ENCODE data around the gene EEF1A1.
"Not testable (repeated sequence)": the region's sequence is repeated elsewhere in the genome, so short reads cannot be mapped to it uniquely, and the experiment has no call there.

EEF1A1 gene

DNA sequence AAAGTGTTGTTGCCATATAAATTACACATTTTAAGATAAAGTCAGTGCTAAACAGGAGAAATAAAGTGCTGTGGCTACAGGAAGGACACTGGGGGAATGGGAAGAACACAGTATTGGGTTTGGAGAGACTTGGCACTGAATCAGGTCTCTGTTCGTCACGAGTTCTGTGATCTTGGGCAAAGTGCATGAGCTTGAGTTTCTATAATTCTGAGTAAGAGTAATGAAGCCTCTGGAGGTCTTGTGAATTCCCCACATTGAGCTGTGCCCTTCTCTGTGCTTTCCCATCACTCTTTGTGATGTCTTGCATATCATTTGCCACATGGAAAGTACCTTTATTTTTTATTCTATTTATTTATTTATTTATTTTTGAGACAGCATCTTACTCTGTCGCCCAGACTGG is 16.8 kb upstream of the EEF1A1 start:
- no peak for DNase-seq

DNA sequence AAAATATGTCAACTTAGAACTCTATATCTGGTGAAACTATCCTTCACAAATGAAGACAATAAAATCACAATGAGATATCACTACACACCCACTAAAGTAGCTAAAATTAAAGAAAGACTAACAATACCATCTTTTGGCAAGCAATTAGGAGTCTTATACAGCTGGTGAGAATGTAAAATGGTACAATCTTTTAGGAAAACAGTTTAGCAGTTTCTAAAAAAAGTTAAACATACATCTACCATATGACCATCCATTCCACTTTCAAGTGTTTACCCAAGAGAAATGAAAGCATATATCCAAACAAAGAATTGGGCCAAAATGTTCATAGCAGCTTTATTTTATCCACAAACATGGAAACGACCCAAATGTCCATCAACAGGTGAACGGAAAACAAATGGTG is 13.8 kb upstream of the EEF1A1 start:
- no peak for DNase-seq

DNA sequence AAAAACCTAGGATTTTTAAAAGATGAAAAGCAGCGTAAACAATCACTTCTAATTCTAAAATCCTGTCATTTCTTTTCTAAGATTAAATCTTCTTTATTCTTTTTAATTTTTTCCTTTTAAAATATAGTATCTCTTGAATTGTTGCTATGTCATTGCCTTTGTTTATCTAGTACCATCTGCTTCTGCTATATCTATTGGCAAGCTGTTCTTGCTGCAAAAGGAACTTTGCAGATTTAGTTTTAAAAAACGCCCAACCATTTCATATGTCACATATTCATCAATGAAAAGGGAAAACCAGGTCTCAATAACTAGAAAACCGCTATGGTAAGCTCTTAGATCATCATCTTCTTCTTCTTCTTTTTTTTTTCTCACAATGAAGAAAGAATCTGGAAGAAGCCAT is 11.5 kb upstream of the EEF1A1 start:
- no peak for DNase-seq

DNA sequence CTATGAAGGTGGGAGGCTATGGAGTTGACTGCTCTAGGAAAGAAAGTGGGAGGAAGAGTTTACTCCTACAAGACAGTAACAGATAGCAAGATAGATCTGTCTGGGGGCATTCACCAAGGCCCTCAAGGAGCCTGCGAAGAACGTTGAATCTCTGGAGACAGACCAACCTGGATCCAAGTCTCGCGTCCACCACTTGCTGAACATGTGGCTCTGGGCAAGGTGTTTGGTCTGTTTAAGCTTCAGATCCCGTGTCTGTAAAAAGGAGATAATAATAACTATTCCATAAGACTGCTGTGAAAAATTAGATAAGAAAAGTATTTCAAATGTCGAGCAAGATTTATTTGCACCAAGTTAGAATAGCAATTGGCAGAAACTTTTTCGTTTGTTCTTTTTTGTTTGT is 8.1 kb upstream of the EEF1A1 start:
- no peak for DNase-seq

DNA sequence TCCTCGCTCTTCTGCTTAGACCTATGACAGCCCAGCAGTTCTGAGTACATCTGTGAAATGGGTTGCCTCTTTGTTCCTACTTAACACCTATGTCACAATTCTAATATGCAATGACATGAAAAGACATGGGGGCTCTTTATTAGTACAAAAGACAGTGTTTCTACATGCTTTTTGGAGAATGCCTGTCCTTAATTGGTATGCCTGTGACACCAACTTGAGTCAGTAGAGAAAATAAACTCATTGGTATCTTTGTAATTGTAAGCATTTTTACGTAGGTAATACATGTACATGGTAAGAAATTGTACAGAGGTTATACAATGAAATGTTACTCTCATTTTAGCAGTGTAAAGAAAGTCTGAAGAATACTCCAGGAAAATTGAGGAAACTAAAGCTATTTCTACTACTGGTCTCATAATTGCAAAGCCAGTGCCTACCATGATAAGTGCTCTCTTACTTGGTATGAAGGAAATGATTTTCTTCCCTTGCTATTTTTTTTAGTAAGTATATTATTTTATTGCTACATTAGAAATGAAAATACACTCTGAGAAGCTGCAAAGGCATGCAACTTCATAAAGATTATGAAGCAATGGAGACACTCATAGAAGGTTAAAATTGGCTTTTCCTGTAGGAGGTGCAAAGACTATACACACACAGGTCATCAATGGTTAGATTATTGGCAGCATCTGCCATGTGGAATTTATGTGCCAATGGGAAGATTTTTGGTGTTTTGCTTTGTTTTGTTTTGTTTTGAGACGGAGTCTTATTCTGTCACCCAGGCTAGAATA is 4.9 kb upstream of the EEF1A1 start:
- DNase-seq, result no peak

DNA sequence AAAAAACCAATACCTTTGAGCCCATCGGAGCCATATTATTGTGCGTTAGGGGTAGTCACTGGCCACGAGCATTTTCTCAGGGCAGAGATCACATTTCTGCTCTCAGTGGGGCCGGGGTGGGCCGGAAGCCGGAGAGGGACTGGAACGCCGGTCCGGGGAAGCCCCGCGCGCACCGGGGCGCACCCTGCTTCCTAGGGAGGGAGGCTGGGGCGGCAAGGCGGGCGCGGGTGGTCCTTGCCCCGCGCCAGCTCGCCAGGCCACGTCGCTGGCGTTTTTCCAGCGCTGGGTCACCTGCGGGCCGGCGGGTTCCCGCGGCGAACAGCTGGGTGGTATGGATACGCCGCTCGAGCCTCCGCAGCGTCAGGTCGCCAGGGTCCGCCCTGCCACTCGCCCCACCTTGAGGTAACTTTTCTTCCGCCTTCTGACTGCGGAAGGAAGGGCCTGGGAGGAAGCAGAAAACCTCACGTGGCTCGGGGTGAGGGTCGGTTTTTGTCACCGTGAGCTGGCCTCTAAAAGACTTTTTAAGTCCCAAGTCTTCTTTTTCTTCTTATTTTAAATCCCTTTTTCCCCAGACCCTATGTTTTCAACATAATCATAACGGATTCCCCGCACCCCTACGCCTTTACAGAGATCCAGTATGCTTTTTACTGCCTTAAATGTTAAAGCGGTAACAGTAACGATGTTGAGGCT is 2.7 kb upstream of the EEF1A1 start:
- no peak for DNase-seq

DNA sequence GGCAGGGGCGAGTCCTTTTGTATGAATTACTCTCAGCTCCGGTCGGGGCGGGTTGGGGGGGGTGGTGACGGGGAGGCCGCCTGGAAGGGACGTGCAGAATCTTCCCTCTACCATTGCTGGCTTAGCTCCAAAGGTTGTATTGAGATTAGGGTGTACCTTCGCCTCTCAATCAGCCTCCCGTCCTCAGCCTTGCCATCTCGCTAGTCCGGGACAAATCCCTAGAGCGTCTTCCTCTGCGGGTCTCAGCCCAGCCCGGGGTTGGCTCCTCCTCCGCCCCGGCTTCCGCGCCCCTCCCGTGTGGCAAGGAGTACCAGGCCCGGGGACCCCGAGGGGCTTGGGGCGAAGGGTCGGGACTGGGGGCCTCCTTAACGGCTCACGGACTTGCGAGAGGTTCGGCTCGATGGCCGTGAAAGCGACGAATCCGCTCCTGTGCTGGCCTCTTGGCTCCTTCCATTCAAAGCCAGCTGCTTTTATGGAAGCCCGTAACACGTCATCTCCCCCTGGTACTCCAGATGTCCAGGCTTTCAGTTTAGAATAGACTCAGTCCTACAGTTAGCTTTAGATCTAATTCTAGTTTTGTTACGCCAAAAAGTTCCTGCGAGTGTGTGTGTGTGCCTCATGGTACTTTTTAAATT is 636 bp upstream of the EEF1A1 start:
- DNase-seq, result peak; percentile 77

DNA sequence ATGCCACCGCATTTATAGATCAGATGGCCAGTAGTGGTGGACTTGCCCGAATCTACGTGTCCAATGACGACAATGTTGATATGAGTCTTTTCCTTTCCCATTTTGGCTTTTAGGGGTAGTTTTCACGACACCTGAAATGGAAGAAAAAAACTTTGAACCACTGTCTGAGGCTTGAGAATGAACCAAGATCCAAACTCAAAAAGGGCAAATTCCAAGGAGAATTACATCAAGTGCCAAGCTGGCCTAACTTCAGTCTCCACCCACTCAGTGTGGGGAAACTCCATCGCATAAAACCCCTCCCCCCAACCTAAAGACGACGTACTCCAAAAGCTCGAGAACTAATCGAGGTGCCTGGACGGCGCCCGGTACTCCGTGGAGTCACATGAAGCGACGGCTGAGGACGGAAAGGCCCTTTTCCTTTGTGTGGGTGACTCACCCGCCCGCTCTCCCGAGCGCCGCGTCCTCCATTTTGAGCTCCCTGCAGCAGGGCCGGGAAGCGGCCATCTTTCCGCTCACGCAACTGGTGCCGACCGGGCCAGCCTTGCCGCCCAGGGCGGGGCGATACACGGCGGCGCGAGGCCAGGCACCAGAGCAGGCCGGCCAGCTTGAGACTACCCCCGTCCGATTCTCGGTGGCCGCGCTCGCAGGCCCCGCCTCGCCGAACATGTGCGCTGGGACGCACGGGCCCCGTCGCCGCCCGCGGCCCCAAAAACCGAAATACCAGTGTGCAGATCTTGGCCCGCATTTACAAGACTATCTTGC is 725 bp downstream of the EEF1A1 start:
- peak; percentile 75 for DNase-seq

DNA sequence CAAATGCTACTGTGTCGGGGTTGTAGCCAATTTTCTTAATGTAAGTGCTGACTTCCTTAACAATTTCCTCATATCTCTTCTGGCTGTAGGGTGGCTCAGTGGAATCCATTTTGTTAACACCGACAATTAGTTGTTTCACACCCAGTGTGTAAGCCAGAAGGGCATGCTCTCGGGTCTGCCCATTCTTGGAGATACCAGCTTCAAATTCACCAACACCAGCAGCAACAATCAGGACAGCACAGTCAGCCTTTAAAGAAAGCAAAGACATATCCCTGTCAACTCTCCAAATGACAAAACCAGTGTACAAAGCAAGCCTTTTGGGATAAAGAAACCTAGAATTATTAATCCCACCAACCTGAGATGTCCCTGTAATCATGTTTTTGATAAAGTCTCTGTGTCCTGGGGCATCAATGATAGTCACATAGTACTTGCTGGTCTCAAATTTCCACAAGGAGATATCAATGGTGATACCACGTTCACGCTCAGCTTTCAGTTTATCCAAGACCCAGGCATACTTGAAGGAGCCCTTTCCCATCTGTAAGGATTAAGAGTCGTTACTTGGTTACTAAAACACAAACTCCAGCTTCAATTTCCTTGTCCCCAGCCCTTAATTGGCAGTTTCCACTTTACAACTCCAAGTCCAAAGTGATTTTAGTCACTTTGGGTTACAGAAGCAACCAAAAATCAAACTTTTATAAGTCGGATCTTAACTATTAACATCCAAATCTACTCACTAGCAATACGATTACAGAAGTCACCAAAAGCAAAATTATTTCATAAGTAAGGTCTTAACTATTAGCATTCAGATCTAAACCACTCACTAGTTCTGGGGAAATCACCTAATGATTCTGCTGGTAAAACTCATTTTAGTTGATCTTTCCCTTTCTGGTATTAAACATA is 1.6 kb downstream of the EEF1A1 start:
- DNase-seq, result not testable (repeated sequence)

DNA sequence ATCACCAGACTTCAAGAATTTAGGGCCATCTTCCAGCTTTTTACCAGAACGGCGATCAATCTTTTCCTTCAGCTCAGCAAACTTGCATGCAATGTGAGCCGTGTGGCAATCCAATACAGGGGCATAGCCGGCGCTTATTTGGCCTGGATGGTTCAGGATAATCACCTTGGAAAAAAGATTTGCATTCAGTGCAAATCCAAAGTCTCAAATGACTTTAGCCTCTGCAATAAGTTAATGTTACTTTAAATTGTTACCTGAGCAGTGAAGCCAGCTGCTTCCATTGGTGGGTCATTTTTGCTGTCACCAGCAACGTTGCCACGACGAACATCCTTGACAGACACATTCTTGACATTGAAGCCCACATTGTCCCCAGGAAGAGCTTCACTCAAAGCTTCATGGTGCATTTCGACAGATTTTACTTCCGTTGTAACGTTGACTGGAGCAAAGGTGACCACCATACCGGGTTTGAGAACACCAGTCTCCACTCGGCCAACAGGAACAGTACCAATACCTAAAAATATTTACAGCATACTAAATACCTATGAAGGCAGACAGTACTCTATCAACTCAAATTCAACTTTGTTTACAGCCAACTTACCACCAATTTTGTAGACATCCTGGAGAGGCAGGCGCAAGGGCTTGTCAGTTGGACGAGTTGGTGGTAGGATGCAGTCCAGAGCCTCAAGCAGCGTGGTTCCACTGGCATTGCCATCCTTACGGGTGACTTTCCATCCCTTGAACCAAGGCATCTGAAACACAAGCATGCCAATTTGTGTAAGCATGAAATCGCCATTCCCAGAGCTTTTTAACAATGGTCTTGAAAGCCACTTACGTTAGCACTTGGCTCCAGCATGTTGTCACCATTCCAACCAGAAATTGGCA is 2.5 kb downstream of the EEF1A1 start:
- not testable (repeated sequence) for DNase-seq

DNA sequence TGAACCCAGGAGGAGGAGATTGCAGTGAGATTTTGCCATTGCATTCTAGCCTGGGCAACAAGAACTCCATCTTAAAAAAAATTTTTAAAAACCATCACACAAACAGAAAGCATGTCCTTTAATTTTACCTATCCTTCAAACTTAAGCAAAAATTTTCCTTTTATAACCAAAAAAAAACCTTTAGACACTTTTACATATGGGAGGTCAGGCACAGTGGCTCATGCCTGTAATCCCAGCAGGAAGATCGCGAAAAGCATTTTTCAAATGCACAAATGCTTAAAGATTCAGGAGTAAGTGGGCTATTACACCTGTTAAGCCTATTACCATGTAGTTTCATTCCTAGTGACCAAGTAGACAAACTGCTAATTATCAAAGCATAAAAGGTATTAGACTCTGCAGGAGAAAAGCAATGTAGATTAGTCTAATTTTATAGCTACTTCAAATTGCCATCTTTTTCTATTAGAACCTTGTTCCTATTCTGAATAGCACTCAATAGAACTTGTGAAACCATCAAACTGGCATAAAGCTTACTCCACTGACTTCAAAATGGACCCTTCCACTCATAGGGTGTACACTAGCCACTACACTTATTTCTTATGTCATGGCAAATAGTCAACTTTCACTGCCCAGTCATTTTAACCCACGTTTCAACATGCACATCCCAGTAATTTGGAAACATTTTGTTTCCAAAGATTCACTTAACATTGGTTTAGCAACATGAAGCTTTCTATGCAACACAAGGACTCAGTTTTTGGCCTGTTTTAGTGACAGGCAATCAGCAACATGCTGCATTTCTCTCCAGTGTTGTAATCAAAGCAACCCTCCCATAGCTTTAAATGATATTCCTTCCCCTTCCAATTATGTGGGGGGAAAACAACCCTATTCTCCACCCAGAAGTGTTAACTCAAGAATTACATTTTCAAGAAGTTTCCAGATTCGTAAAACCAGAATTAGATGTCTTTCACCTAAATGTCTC is 4.0 kb downstream of the EEF1A1 start:
- no peak for DNase-seq

DNA sequence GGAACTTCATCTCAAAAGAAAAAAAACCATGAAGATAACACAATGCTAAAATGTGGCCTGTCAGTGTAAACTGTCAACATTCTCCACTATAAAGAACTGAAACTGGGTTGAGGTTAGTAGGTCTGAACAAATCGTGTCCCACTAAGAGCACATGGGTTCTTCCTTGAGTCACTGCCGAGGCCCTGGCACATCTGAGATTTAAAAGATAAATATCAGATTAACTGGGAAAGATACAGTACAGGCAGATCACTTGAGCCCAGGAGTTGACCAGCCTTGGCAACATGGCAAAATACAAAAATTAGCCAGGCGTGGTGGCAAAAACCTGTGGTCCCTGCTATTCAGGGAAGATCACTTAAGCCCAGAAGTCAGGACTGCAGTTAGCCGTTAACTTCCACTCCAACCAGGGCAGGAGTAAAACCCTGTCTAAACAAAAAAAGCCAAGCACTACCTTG is 5.6 kb downstream of the EEF1A1 start:
- DNase-seq, result no peak

DNA sequence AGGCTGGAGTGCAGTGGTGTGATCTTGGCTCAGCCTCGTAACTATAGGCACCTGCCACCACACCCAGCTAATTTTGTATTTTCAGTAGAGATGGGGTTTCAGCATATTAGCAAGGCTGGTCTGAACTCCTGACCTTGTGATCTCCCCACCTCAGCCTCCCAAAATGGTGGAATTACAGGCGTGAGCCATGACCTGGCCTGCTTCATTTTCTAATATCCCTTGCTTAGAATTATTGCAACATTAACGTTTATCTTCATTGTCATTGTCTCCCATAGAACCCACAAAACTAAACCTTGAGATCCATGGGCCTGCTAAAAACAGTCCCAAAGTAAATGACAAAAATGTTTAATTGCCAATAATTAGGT is 6.1 kb downstream of the EEF1A1 start:
- DNase-seq, result no peak

DNA sequence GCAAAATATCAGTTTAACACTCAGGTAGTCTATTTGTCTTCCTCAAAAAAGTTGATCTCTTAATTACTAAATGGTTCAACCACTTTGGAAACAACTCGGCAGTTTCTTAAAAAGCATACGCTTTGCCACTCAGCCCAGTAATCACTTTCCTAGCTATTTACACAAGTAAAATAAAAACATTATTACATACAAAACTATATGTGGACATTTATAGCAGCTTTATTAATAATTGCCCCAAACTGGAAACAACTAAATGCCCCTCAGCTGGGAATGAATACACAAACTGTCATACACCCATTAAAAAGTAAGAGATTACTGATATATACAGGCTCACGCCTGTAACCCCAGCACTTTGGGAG is 7.4 kb downstream of the EEF1A1 start:
- DNase-seq, result no peak

DNA sequence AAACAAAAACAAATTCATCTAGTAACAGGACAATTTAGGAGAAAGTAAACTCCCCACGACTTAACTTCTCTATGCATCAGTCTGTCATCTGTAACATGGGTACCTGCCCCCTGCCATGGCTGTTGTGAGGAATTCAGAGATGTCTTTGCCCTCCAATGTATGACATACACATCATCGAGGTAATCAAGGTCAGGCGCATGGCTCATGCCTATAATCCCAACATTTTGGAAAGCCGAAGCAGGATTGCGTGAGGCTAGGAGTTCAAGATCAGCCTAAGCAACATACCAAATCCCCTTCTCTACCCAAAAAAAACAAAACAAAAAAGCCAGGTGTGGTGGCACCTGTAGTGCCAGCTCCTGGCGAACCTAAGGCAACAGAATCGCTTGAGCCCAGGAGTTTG is 9.0 kb downstream of the EEF1A1 start:
- DNase-seq, result no peak

DNA sequence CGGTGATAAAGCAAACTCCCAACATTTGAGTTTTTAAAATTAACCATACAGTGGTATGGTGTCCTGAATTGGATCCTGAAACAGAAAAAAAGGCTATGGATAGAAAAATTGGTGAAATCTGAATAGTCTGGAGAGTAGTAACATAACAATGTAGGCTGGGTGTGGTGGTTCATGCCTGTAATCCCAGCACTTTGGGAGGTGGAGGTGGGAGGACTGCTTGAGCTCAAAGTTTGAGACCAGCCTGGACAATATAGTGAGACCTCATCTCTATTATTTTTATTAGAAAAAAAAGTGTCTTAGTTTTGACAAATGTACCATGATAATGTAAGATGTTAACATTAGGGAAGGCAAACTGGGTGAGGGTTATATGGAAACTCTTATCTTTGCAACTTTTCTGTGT is 11.0 kb downstream of the EEF1A1 start:
- DNase-seq, result no peak

DNA sequence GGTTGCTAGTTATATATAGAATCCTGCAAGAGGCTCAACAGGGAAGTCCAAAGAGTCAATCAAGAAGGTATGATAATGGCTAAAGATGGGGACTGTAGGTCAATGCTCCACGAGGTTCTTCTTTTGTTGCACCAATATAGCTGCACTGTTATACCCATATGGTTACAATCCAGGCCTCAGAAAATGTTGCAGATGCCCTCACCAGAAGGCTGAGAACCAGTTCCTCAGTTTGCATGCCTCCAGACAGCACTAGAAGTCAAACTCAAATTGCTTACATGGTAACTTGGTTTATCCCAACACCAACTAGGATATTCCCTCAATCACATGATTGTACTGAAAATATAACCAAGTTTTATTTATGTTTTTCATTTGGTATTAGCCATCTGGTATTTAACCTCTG is 12.1 kb downstream of the EEF1A1 start:
- DNase-seq, result no peak

DNA sequence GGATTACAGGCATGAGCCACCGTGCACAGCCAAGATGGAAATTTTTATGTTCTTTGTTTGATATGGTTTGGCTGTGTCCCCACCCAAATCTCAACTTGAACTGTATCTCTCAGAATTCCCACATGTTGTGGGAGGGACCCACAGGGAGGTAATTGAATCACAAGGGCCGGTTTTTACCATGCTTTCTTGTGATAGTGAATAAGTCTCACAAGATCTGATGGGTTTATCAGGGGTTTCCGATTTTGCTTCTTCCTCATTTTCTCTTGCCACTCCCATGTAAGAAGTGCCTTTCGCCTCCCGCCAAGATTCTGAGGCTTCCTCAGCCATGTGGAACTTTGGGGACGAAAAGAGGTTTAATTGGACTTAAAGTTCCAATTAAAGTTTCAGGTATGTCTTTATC is 14.6 kb downstream of the EEF1A1 start:
- DNase-seq, result no peak

DNA sequence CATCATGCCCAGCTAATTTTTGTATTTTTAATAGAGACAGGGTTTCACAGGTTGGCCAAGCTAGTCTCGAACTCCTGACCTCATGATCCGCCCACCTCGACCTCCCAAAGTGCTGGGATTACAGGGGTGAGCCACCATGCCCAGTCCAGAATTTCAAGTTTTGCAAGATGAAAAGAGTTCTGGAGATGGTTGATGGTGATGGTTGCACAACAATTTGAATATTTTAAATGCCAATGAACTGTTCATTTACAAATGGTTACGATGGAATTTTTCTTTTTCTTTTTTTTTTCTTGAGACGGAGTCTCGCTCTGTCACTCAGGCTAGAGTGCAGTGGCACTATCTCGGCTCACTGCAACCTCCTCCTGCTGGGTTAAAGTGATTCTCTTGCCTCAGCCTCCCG is 15.1 kb downstream of the EEF1A1 start:
- not testable (repeated sequence) for DNase-seq

DNA sequence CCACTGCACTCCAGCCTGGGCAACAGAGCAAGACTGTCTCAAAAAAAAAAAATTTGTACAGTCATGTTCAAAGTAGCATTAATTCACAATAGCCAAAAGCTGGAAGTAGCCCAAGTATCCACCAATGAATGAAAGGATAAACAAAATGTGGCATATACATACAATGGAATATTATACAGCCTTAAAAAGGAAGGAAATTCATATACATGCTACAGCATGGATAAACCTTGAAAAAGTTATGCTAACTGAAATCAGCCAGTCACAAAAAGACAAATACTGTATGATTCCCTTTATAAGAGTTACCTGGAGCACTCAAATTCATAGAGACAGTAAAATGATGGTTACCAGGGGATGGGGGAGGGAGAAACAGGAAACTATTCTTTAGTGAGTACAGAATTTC is 15.7 kb downstream of the EEF1A1 start:
- DNase-seq, result no peak

Measured in T1000 (cell line).